H1 (cell line): ENCODE data around the gene STPG1. TPM values are rescaled to one million over a fixed set of nuclear protein-coding genes. Genes with fewer than 3 reads are reported as not detected.

ENCODE experiments used
- CTCF ChIA-PET: fragments of 300-600 bp; sonication (Branson Sonifier 250); formaldehyde crosslinking; loops from one replicate; lab custom pipeline; 2021; ENCODE audit not compliant: partially characterized antibody; lab: Charles Lee
- POLR2A ChIA-PET: fragments of 300-600 bp; sonication (Branson Sonifier 250); formaldehyde crosslinking; loops from one replicate; lab custom pipeline; 2021; ENCODE audit warnings: inconsistent platforms; ENCODE audit not compliant: partially characterized antibody; lab: Charles Lee
- DNase-seq, 2 experiments: peaks; one replicate each; pipeline versions ENCODE4 v3.0.0 to v3.0.0-alpha.2; 2010 to 2022; ENCODE audit warnings: low spot score in 2 of 2, low read depth in 1 of 2, mixed read lengths in 1 of 2
- FAIRE-seq: peaks from 2 replicates; lab custom pipeline; 2011; peaks lifted over from hg19 to GRCh38; lab: Jason Lieb, UNC
- H2AFZ ChIP-seq: 2 replicates; pipeline ENCODE4 v1.8.1; 2012; ENCODE audit warnings: low read length, inconsistent platforms
- H2AK5ac ChIP-seq: 2 replicates; pipeline ENCODE4 v1.6.1; 2013; ENCODE audit warnings: low read depth, low read length
- H2BK120ac ChIP-seq: replicated peaks from 2 replicates; pipeline ENCODE3; 2013; ENCODE audit warnings: low read depth, low read length, inconsistent platforms
- H2BK12ac ChIP-seq: 2 replicates; pipeline ENCODE4 v1.6.1; 2013; ENCODE audit warnings: low read depth, low read length
- H2BK15ac ChIP-seq: 2 replicates; pipeline ENCODE4 v1.6.1; 2013; ENCODE audit warnings: low read length
- H2BK20ac ChIP-seq: 2 replicates; pipeline ENCODE4 v1.6.1; 2013; ENCODE audit warnings: low read length
- H2BK5ac ChIP-seq: 2 replicates; pipeline ENCODE4 v1.6.1; 2013; ENCODE audit warnings: low read depth, low read length
- H3K14ac ChIP-seq: 2 replicates; pipeline ENCODE4 v1.6.1; 2013; ENCODE audit warnings: inconsistent platforms; ENCODE audit not compliant: insufficient read length
- H3K18ac ChIP-seq: 2 replicates; pipeline ENCODE4 v1.6.1; 2013; ENCODE audit warnings: low read length; ENCODE audit errors: extremely low read depth
- H3K23ac ChIP-seq: 2 replicates; pipeline ENCODE4 v1.6.1; 2013; ENCODE audit warnings: inconsistent platforms; ENCODE audit not compliant: insufficient read length
- H3K23me2 ChIP-seq: 2 replicates; pipeline ENCODE4 v1.6.1; 2013; ENCODE audit warnings: low read depth, low read length
- H3K27ac ChIP-seq: 2 replicates; pipeline ENCODE4 v1.6.1; 2011; ENCODE audit warnings: low read depth, low read length, inconsistent platforms
- H3K27me3 ChIP-seq, 4 experiments: replicated peaks in 1 of 4; 1 replicate in 1 of 4; 2 replicates in 3 of 4; pipeline versions ENCODE4 v1.6.1 to v1.8.1; 2011 to 2013; ENCODE audit warnings: low read length in 3 of 4, mild to moderate bottlenecking in 3 of 4, inconsistent platforms in 2 of 4, mixed read lengths in 2 of 4, moderate library complexity in 1 of 4; ENCODE audit not compliant: control insufficient read depth in 3 of 4, insufficient read depth in 3 of 4; ENCODE audit errors: extremely low read depth in 1 of 4
- H3K36me3 ChIP-seq, 4 experiments: 2 replicates each; pipeline versions ENCODE4 v1.6.1 to v1.8.1; 2011 to 2013; ENCODE audit warnings: mild to moderate bottlenecking in 4 of 4, low read length in 3 of 4, moderate library complexity in 2 of 4, control low read depth in 1 of 4, inconsistent platforms in 1 of 4; ENCODE audit not compliant: insufficient read depth in 4 of 4, control insufficient read depth in 2 of 4
- H3K4ac ChIP-seq: replicated peaks from 2 replicates; pipeline ENCODE3; 2013; ENCODE audit warnings: low read length, low read depth, mixed read lengths, inconsistent platforms; ENCODE audit not compliant: insufficient read length
- H3K4me1 ChIP-seq, 4 experiments: replicated peaks in 1 of 4; 1 replicate in 1 of 4; 2 replicates in 3 of 4; pipeline versions ENCODE4 v1.6.1 to v1.8.1; 2011 to 2013; ENCODE audit warnings: low read length in 3 of 4, inconsistent platforms in 2 of 4, mixed read lengths in 1 of 4; ENCODE audit not compliant: insufficient read depth in 4 of 4, control insufficient read depth in 3 of 4
- H3K4me2 ChIP-seq, 2 experiments: 2 replicates each; pipeline versions ENCODE4 v1.6.1 to v1.8.1; 2011 to 2013; ENCODE audit warnings: low read depth in 2 of 2, low read length in 2 of 2, control low read depth in 1 of 2, inconsistent platforms in 1 of 2, mild to moderate bottlenecking in 1 of 2; ENCODE audit not compliant: insufficient read depth in 1 of 2
- H3K4me3 ChIP-seq, 4 experiments: fragments of 200-600, 300-600 bp in 1 of 4; sonication (generic), shearing (Covaris generic), sonication (Bioruptor Twin) in 1 of 4; 2 replicates each; pipeline versions ENCODE4 v1.5.1 to v1.8.1; 2011 to 2016; ENCODE audit warnings: low read length in 4 of 4, low read depth in 3 of 4, control low read depth in 2 of 4, inconsistent platforms in 2 of 4, mild to moderate bottlenecking in 2 of 4, mixed read lengths in 1 of 4, moderate library complexity in 1 of 4; ENCODE audit not compliant: insufficient read depth in 2 of 4; ENCODE audit errors: extremely low read depth in 1 of 4
- H3K56ac ChIP-seq: replicated peaks from 2 replicates; pipeline ENCODE3; 2013; ENCODE audit warnings: low read depth, mild to moderate bottlenecking, mixed read lengths, low read length, inconsistent platforms; ENCODE audit not compliant: insufficient read length
- H3K79me1 ChIP-seq: 2 replicates; pipeline ENCODE4 v1.6.1; 2013; ENCODE audit warnings: low read depth, low read length, control low read depth
- H3K79me2 ChIP-seq, 2 experiments: 2 replicates each; pipeline versions ENCODE4 v1.6.1 to v1.8.1; 2012 to 2013; ENCODE audit warnings: low read length in 2 of 2, mild to moderate bottlenecking in 2 of 2, inconsistent platforms in 1 of 2; ENCODE audit not compliant: insufficient read depth in 2 of 2, control insufficient read depth in 1 of 2
- H3K9ac ChIP-seq, 4 experiments: replicated peaks in 1 of 4; 1 replicate in 1 of 4; 2 replicates in 3 of 4; pipeline versions ENCODE4 v1.6.1 to v1.8.1; 2011 to 2013; ENCODE audit warnings: low read depth in 3 of 4, low read length in 3 of 4, control low read depth in 2 of 4, mild to moderate bottlenecking in 2 of 4, moderate library complexity in 2 of 4, inconsistent platforms in 1 of 4; ENCODE audit errors: extremely low read depth in 1 of 4
- H3K9me3 ChIP-seq, 2 experiments: 2 replicates each; pipeline versions ENCODE4 v1.6.1 to v1.8.1; 2012 to 2013; ENCODE audit warnings: mild to moderate bottlenecking in 2 of 2, moderate library complexity in 2 of 2, control low read depth in 1 of 2, inconsistent platforms in 1 of 2, low read depth in 1 of 2, low read length in 1 of 2, mixed read lengths in 1 of 2; ENCODE audit not compliant: insufficient read depth in 2 of 2
- H4K20me1 ChIP-seq, 2 experiments: replicated peaks in 1 of 2; 2 replicates each; pipeline versions ENCODE3 to v1.8.1; 2011 to 2013; ENCODE audit warnings: inconsistent platforms in 2 of 2, low read length in 2 of 2, mild to moderate bottlenecking in 1 of 2; ENCODE audit not compliant: insufficient read depth in 2 of 2, control insufficient read depth in 1 of 2
- H4K5ac ChIP-seq: 2 replicates; pipeline ENCODE4 v1.6.1; 2013; ENCODE audit warnings: low read length, low read depth, mixed read lengths, inconsistent platforms; ENCODE audit not compliant: insufficient read length
- H4K8ac ChIP-seq: 2 replicates; pipeline ENCODE4 v1.8.0; 2013; ENCODE audit warnings: mild to moderate bottlenecking, moderate library complexity, low read length, inconsistent platforms; ENCODE audit not compliant: insufficient read depth; ENCODE audit errors: extremely low read depth
- H4K91ac ChIP-seq: replicated peaks from 2 replicates; pipeline ENCODE3; 2013; ENCODE audit warnings: low read length, mixed read lengths, inconsistent platforms; ENCODE audit not compliant: insufficient read length
- BRCA1 ChIP-seq: IDR thresholded peaks from 2 replicates; pipeline ENCODE4 v1.6.1; 2012; ENCODE audit warnings: low read depth, low read length, improper control_type of control experiment
- CHD1 ChIP-seq: IDR thresholded peaks from 2 replicates; pipeline ENCODE4 v1.6.1; 2012; ENCODE audit warnings: low read depth, low read length, improper control_type of control experiment
- KDM1A ChIP-seq: fragments of 200-600, 300-600 bp; sonication (generic); IDR thresholded peaks from 2 replicates; pipeline ENCODE4 v1.7.1; 2016; ENCODE audit warnings: mild to moderate bottlenecking, low read length, borderline replicate concordance
- KDM4A ChIP-seq: IDR thresholded peaks from one replicate; pipeline ENCODE4 v1.7.1; 2012; ENCODE audit warnings: low read depth, mild to moderate bottlenecking, moderate library complexity, low read length, inconsistent platforms; ENCODE audit not compliant: severe bottlenecking
- MAX ChIP-seq: IDR thresholded peaks from 2 replicates; pipeline ENCODE4 v1.6.1; 2012; ENCODE audit warnings: inconsistent platforms
- NANOG ChIP-seq: IDR thresholded peaks from 2 replicates; pipeline ENCODE4 v1.6.1; 2011; ENCODE audit warnings: low read length, low read depth, mild to moderate bottlenecking, inconsistent platforms; ENCODE audit not compliant: insufficient read depth, poor library complexity, severe bottlenecking
- SAP30 ChIP-seq: fragments of 300-600 bp; sonication (generic); IDR thresholded peaks from 2 replicates; pipeline ENCODE4 v1.7.1; 2012; ENCODE audit warnings: low read length, moderate library complexity, mild to moderate bottlenecking, inconsistent platforms; ENCODE audit not compliant: insufficient read depth, insufficient replicate concordance
- SIN3A ChIP-seq, 2 experiments: IDR thresholded peaks in 1 of 2; conservative IDR thresholded peaks in 1 of 2; 2 replicates each; pipeline ENCODE4 v1.6.1; 2011 to 2012; ENCODE audit warnings: low read length in 2 of 2, improper control_type of control experiment in 1 of 2, low read depth in 1 of 2, mild to moderate bottlenecking in 1 of 2
- SIRT6 ChIP-seq: IDR thresholded peaks from one replicate; pipeline ENCODE4 v1.7.1; 2012; ENCODE audit warnings: low read length, inconsistent platforms
- SP4 ChIP-seq: IDR thresholded peaks from 2 replicates; pipeline ENCODE4 v1.6.1; 2012; ENCODE audit warnings: low read length, inconsistent platforms
- SRF ChIP-seq: IDR thresholded peaks from 2 replicates; pipeline ENCODE4 v1.6.1; 2011; ENCODE audit warnings: mild to moderate bottlenecking, low read depth, low read length, moderate library complexity
- SUZ12 ChIP-seq: fragments of 200-600 bp; sonication (generic); IDR thresholded peaks from 2 replicates; pipeline ENCODE4 v1.6.1; 2012; ENCODE audit warnings: mild to moderate bottlenecking, inconsistent platforms, low read length, moderate library complexity, mixed read lengths
- TCF12 ChIP-seq: IDR thresholded peaks from 2 replicates; pipeline ENCODE4 v1.6.1; 2011; ENCODE audit warnings: low read depth, mild to moderate bottlenecking, low read length
- TEAD4 ChIP-seq: IDR thresholded peaks from 2 replicates; pipeline ENCODE4 v1.6.1; 2012; ENCODE audit warnings: low read depth, low read length, inconsistent platforms, mixed read lengths
- WGBS, 2 experiments: shearing (Covaris generic) in 1 of 2; methylation state at CpG; one replicate each; pipeline versions ENCODE4 v1.1.6 to v1.1.7; 2013 to 2015; ENCODE audit warnings: low lambda C conversion rate in 2 of 2, mixed read lengths in 2 of 2, inconsistent platforms in 1 of 2, low coverage in 1 of 2, missing lambda C conversion rate in 1 of 2; ENCODE audit not compliant: insufficient replicate concordance in 2 of 2, insufficient coverage in 1 of 2, insufficient read length in 1 of 2; ENCODE audit errors: extremely low coverage in 1 of 2, missing lambda C conversion rate in 1 of 2; 5-methylcytosine and 5-hydroxymethylcytosine counted together
- polyA plus RNA-seq, 7 experiments: library from polyadenylated mRNA; depleted of rRNA in 3 of 7; stranded (reverse) in 5 of 7; unstranded in 2 of 7; fragments of >200 nt in 5 of 7; fragments of 200-250 nt in 2 of 7; gene quantifications; 1 replicate in 5 of 7; 2 replicates in 1 of 7; 4 replicates in 1 of 7; pipeline versions ENCODE4 v1.2.1 to v1.2.3, GENCODE V29; 2011 to 2013; ENCODE audit warnings: missing spikeins in 2 of 7, mixed read lengths in 2 of 7
- total RNA-seq: library from RNA; stranded (reverse); fragmentation: NEBNext Ultra II Directional; extraction: Animal tissue kit (Norgen Biotek cat#: 25700); gene quantifications from 2 replicates; pipeline ENCODE4 v1.2.1, GENCODE V29; 2021

The STPG1 gene
- total and polyA plus RNA-seq, 2 of the 8 experiments (the other 6 are each of a cell fraction or from before 2014, with no cell fraction given), result 10.3 to 11.2 TPM

GRCh38 chr1:24345334-24345733 is 68.2 kb downstream of the STPG1 start:
- Histone ChIP-seq H4K8ac (no peak overlapping the region), H3K27ac (no peak overlapping the region), H3K9me3 (no peaks in the 10 kb centered on the region), H2AK5ac (no peak overlapping the region), H3K36me3 (no peaks in the 10 kb centered on the region; a peak in 1 of 8 replicates), H2AFZ (no peak overlapping the region), H3K9ac (no peak overlapping the region), H2BK5ac (no peak overlapping the region), H3K79me1 (no peaks in the 10 kb centered on the region), H3K4me1 (peaks cover 0 to 24% (median 16%) of the 10 kb centered on the region in 4 experiments; a peak in 6 of 7 replicates), H4K91ac (no peak overlapping the region), H3K23ac (no peak overlapping the region), H3K4me3 (no peak overlapping the region), H3K56ac (no peak overlapping the region), H3K27me3 (0 out of 7 replicates have a peak, but pooled peaks cover 0 to 2% (median 0%) of the 10 kb centered on the region in 4 experiments), H3K14ac (no peak overlapping the region), H4K20me1 (no peaks in the 10 kb centered on the region), H3K79me2 (no peaks in the 10 kb centered on the region), H2BK120ac (no peak overlapping the region), H3K4me2 (no peak overlapping the region), H3K23me2 (no peaks in the 10 kb centered on the region), H3K18ac (no peak overlapping the region), H2BK12ac (no peak overlapping the region), H2BK15ac (no peak overlapping the region), H3K4ac (no peak overlapping the region), H2BK20ac (no peak overlapping the region), H4K5ac (no peak overlapping the region)
- POLR2A ChIA-PET, result no interaction called here
- WGBS, 2 experiments, result 83% methylated on average over 5 of the region's 5 CpGs; no CpG with 5 or more reads in 1 of the 2 experiments
- CTCF ChIA-PET, result interaction anchor here (1.0 to 4.0 kb wide), 2 partner anchors 123 to 145 kb away, joined by 4 to 27 read pairs; no protein-coding TSS in a partner anchor
- DNase-seq, result no peak
- no peak for FAIRE-seq
- TF ChIP-seq CHD1, result no peak
- TF ChIP-seq SIN3A (conservative IDR thresholded peaks at IDR 0.05 in 1 of 2, IDR thresholded peaks at IDR 0.05 in 1 of 2; ENCODE audit: low read depth in 1 of 2, low read length in 2 of 2), result no peak
- TF ChIP-seq SIRT6, result no peak
- TF ChIP-seq TCF12, result no peak
- TF ChIP-seq SUZ12, result no peak
- no peak for TF ChIP-seq KDM4A
- TF ChIP-seq MAX, result no peak
- no peak for TF ChIP-seq NANOG
- TF ChIP-seq SP4, result no peak
- TF ChIP-seq TEAD4, result no peak
- no peak for TF ChIP-seq SAP30
- no peak for TF ChIP-seq SRF
- TF ChIP-seq KDM1A, result no peak
- no peak for TF ChIP-seq BRCA1
